ENCODE data around the gene GALNT2. TPM values are rescaled to one million over a fixed set of nuclear protein-coding genes. Genes with fewer than 3 reads are reported as not detected.

Gene GALNT2
- polyA plus RNA-seq, 4 donors = 10.8 to 43.9 (median 23.3) TPM

DNA sequence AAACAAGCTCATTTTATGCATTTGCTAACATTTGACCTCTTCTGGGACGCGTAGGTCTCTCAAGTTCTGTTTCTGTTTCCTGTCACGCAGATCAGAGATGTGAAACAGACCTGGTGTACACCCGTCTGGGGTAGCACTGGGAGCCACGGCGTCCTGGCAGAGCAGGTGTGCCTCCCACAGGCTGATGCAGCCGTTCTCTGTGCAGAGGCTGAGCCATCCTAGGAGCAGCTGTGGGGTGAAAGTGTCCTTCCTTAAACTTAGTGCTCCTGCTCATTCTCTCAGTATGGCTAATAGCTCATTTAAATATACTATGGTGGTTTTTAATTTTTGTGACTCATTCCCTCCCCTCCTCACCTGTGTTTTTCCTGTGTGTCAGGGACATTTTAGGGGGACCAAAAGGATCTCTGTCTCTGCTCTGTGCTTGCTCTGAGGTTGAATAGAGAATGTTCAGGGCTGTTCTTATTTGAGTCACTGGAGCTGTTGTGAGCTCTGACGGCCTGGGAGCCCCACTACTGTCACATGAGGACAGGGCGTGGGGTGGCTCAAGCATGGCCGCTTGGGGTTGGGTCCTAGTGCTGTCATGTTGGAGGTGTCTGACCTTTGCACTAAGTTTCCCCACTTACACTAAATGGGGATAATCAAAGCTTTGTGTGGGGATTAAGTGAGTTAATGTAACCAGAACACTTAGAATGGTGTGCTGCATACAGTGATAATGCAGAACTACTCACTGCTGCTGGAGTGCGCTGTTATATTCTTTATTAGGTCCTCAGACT lies 43.0 kb downstream of the GALNT2 start:
- Histone ChIP-seq H3K27ac (ENCODE audit: low read depth in 1 of 3, low read length in 2 of 3) (peak overlapping the region in 2 of 3 donors; percentile 56 to 60), H3K27me3 (ENCODE audit: control insufficient read depth in 3 of 3, insufficient read depth in 3 of 3, low read length in 3 of 3) (no peaks in the 10 kb centered on the region), H3K36me3 (ENCODE audit: control insufficient read depth in 3 of 3, insufficient read depth in 2 of 3, low read depth in 1 of 3, low read length in 3 of 3) (peaks cover 0 to 24% (median 0%) of the 10 kb centered on the region in 3 donors), H3K4me1 (ENCODE audit: control insufficient read depth in 3 of 3, insufficient read depth in 2 of 3, low read depth in 1 of 3, low read length in 2 of 3) (peaks cover 14 to 63% (median 26%) of the 10 kb centered on the region in 3 donors), H3K4me3 (ENCODE audit: low read depth in 1 of 3, low read length in 3 of 3) (no peak overlapping the region), H3K9me3 (ENCODE audit: control insufficient read depth in 2 of 2, insufficient read depth in 1 of 2, low read depth in 1 of 2, low read length in 1 of 2) (no peaks in the 10 kb centered on the region)
- peak; percentile 56 to 86 for DNase-seq
- no peak for FAIRE-seq
- 22 to 48% (median 29%) methylated on average over 11 of the region's 11 CpGs for WGBS, 3 donors

GRCh38 chr1:230110971-230111370 lies 43.9 kb downstream of the GALNT2 start:
- H3K4me1 ChIP-seq (ENCODE audit: control insufficient read depth in 3 of 3, insufficient read depth in 2 of 3, low read depth in 1 of 3, low read length in 2 of 3) = peaks cover 10 to 56% (median 18%) of the 10 kb centered on the region in 3 donors
- peaks cover 0 to 24% (median 0%) of the 10 kb centered on the region in 3 donors for H3K36me3 ChIP-seq (ENCODE audit: control insufficient read depth in 3 of 3, insufficient read depth in 2 of 3, low read depth in 1 of 3, low read length in 3 of 3)
- no peak for DNase-seq
- WGBS, 3 donors = 87 to 97% (median 93%) methylated on average over 8 of the region's 8 CpGs
- H3K9me3 ChIP-seq (ENCODE audit: control insufficient read depth in 2 of 2, insufficient read depth in 1 of 2, low read depth in 1 of 2, low read length in 1 of 2) = no peaks in the 10 kb centered on the region
- no peak overlapping the region for H3K27ac ChIP-seq (ENCODE audit: low read depth in 1 of 3, low read length in 2 of 3)
- FAIRE-seq = no peak
- no peaks in the 10 kb centered on the region for H3K27me3 ChIP-seq (ENCODE audit: control insufficient read depth in 3 of 3, insufficient read depth in 3 of 3, low read length in 3 of 3)
- no peak overlapping the region for H3K4me3 ChIP-seq (ENCODE audit: low read depth in 1 of 3, low read length in 3 of 3)

DNA sequence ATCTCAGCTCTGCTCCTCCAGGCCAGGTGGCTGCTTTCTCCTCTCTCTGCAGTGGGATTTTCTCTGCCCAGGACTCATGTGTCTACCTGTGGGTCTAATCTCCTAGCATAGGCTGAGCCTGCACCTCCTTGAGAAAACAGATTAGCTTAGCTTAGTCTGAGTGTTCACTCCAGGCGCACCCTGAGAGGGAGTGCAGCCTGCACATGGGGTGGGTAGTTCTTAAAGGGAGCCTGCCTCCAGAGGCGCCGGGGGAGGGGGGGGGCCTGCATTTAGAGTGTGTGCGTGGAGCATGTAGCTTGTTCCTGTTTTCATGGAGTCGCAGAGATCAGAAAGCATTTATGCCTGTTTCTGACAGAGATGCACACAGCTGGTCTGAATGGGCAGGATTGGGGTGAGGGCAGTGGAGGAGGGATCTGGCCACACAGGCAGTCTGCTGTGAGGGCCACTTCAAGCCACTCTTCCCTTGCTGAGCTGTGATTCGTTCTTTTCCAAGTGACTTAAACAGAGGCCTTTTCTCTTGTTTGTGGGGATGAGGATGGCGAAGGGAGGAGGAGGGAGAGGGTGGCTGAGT lies 45.2 kb downstream of the GALNT2 start:
- Histone ChIP-seq H3K4me1 (ENCODE audit: control insufficient read depth in 3 of 3, insufficient read depth in 2 of 3, low read depth in 1 of 3, low read length in 2 of 3) (peaks cover 3 to 49% (median 14%) of the 10 kb centered on the region in 3 donors), H3K27ac (ENCODE audit: low read depth in 1 of 3, low read length in 2 of 3) (peak overlapping the region in 1 of 3 donors; percentile 69), H3K4me3 (ENCODE audit: low read depth in 1 of 3, low read length in 3 of 3) (no peak overlapping the region), H3K36me3 (ENCODE audit: control insufficient read depth in 3 of 3, insufficient read depth in 2 of 3, low read depth in 1 of 3, low read length in 3 of 3) (peaks cover 0 to 21% (median 0%) of the 10 kb centered on the region in 3 donors), H3K27me3 (ENCODE audit: control insufficient read depth in 3 of 3, insufficient read depth in 3 of 3, low read length in 3 of 3) (no peaks in the 10 kb centered on the region), H3K9me3 (ENCODE audit: control insufficient read depth in 2 of 2, insufficient read depth in 1 of 2, low read depth in 1 of 2, low read length in 1 of 2) (no peaks in the 10 kb centered on the region)
- FAIRE-seq = no peak
- no peak for DNase-seq
- 65 to 82% (median 81%) methylated on average over 7 of the region's 7 CpGs for WGBS, 3 donors

DNA sequence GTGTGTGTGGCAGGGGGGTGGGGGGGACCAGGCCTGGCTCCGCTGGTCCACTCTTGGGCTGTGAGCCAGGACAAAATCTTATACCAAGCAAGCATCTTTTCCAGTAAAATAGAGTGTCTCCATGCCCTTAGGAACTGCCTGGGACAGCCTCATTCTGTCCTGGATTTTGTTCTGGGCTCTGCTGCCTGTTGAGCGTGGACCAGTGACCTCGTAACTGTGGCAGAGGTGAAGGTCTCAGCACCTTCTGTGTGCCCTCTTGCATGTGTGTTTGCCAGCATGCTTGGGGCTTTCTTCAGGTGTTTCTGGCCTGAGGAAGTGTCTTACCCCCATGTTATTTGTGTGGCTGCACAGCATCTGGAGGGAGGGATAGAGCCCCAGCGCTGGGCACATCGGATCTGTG lies 45.7 kb downstream of the GALNT2 start:
- no peak overlapping the region for H3K4me3 ChIP-seq (ENCODE audit: low read depth in 1 of 3, low read length in 3 of 3)
- H3K4me1 ChIP-seq (ENCODE audit: control insufficient read depth in 3 of 3, insufficient read depth in 2 of 3, low read depth in 1 of 3, low read length in 2 of 3) = peaks cover 3 to 44% (median 14%) of the 10 kb centered on the region in 3 donors
- FAIRE-seq = no peak
- H3K27ac ChIP-seq (ENCODE audit: low read depth in 1 of 3, low read length in 2 of 3) = peak overlapping the region in 1 of 3 donors; percentile 13
- WGBS, 3 donors = 89 to 95% (median 92%) methylated on average over 5 of the region's 5 CpGs
- no peaks in the 10 kb centered on the region for H3K9me3 ChIP-seq (ENCODE audit: control insufficient read depth in 2 of 2, insufficient read depth in 1 of 2, low read depth in 1 of 2, low read length in 1 of 2)
- no peak for DNase-seq
- no peaks in the 10 kb centered on the region for H3K27me3 ChIP-seq (ENCODE audit: control insufficient read depth in 3 of 3, insufficient read depth in 3 of 3, low read length in 3 of 3)
- peaks cover 0 to 19% (median 0%) of the 10 kb centered on the region in 3 donors for H3K36me3 ChIP-seq (ENCODE audit: control insufficient read depth in 3 of 3, insufficient read depth in 2 of 3, low read depth in 1 of 3, low read length in 3 of 3)

- H3K36me3 ChIP-seq (ENCODE audit: control insufficient read depth in 3 of 3, insufficient read depth in 2 of 3, low read depth in 1 of 3, low read length in 3 of 3) = peaks cover 0 to 17% (median 0%) of the 10 kb centered on the region in 3 donors
- peak overlapping the region in 2 of 3 donors; percentile 7 to 89 for H3K27ac ChIP-seq (ENCODE audit: low read depth in 1 of 3, low read length in 2 of 3)
- peaks cover 3 to 41% (median 14%) of the 10 kb centered on the region in 3 donors for H3K4me1 ChIP-seq (ENCODE audit: control insufficient read depth in 3 of 3, insufficient read depth in 2 of 3, low read depth in 1 of 3, low read length in 2 of 3)
- FAIRE-seq = no peak
- no peaks in the 10 kb centered on the region for H3K9me3 ChIP-seq (ENCODE audit: control insufficient read depth in 2 of 2, insufficient read depth in 1 of 2, low read depth in 1 of 2, low read length in 1 of 2)
- peak; percentile 53 to 65 for DNase-seq
- H3K4me3 ChIP-seq (ENCODE audit: low read depth in 1 of 3, low read length in 3 of 3) = no peak overlapping the region
- WGBS, 3 donors = 67 to 72% (median 67%) methylated on average over 4 of the region's 4 CpGs
- no peaks in the 10 kb centered on the region for H3K27me3 ChIP-seq (ENCODE audit: control insufficient read depth in 3 of 3, insufficient read depth in 3 of 3, low read length in 3 of 3)
These were observed 46.2 kb downstream of the GALNT2 start for GRCh38 chr1:230113235-230113592.

- Histone ChIP-seq H3K27me3 (ENCODE audit: control insufficient read depth in 3 of 3, insufficient read depth in 3 of 3, low read length in 3 of 3) (no peaks in the 10 kb centered on the region), H3K9me3 (ENCODE audit: control insufficient read depth in 2 of 2, insufficient read depth in 1 of 2, low read depth in 1 of 2, low read length in 1 of 2) (no peaks in the 10 kb centered on the region), H3K4me1 (ENCODE audit: control insufficient read depth in 3 of 3, insufficient read depth in 2 of 3, low read depth in 1 of 3, low read length in 2 of 3) (peaks cover 3 to 41% (median 14%) of the 10 kb centered on the region in 3 donors), H3K36me3 (ENCODE audit: control insufficient read depth in 3 of 3, insufficient read depth in 2 of 3, low read depth in 1 of 3, low read length in 3 of 3) (peaks cover 0 to 17% (median 0%) of the 10 kb centered on the region in 3 donors), H3K27ac (ENCODE audit: low read depth in 1 of 3, low read length in 2 of 3) (peak overlapping the region in 1 of 3 donors; percentile 89), H3K4me3 (ENCODE audit: low read depth in 1 of 3, low read length in 3 of 3) (no peak overlapping the region)
- 67 to 88% (median 85%) methylated on average over 17 of the region's 17 CpGs for WGBS, 3 donors
- DNase-seq (no peak), FAIRE-seq (no peak)
These were observed 46.7 kb downstream of the GALNT2 start for GRCh38 chr1:230113593-230114236.

DNA sequence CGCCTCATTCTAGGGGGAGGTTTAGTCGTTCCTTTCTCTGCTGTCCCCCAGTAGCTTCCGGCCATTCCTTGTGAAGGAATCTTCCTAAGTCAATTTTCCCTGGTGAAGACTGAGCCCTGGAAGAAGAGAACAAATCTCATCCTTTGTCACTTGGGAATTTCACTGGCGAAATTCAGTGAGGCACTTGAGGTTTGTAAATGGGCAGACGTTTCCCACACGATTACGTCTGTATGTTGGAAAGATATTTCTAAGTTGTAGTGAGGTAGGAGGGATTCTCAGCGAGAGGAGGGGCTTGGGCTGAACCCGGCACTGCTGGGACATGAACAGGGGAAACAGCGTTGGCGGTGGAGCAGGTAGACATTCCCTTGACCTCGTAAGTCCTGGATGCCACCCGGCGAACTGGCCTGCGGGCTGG lies 47.2 kb downstream of the GALNT2 start:
- no peak for FAIRE-seq
- no peaks in the 10 kb centered on the region for H3K9me3 ChIP-seq (ENCODE audit: control insufficient read depth in 2 of 2, insufficient read depth in 1 of 2, low read depth in 1 of 2, low read length in 1 of 2)
- DNase-seq = no peak
- 82 to 96% (median 90%) methylated on average over 15 of the region's 15 CpGs for WGBS, 3 donors
- peak overlapping the region in 1 of 3 donors; percentile 89 for H3K27ac ChIP-seq (ENCODE audit: low read depth in 1 of 3, low read length in 2 of 3)
- no peaks in the 10 kb centered on the region for H3K27me3 ChIP-seq (ENCODE audit: control insufficient read depth in 3 of 3, insufficient read depth in 3 of 3, low read length in 3 of 3)
- peaks cover 5 to 44% (median 14%) of the 10 kb centered on the region in 3 donors for H3K4me1 ChIP-seq (ENCODE audit: control insufficient read depth in 3 of 3, insufficient read depth in 2 of 3, low read depth in 1 of 3, low read length in 2 of 3)
- no peak overlapping the region for H3K4me3 ChIP-seq (ENCODE audit: low read depth in 1 of 3, low read length in 3 of 3)
- H3K36me3 ChIP-seq (ENCODE audit: control insufficient read depth in 3 of 3, insufficient read depth in 2 of 3, low read depth in 1 of 3, low read length in 3 of 3) = peaks cover 0 to 13% (median 0%) of the 10 kb centered on the region in 3 donors

- 95 to 98% (median 96%) methylated on average over 6 of the region's 6 CpGs for WGBS, 3 donors
- Histone ChIP-seq H3K27ac (ENCODE audit: low read depth in 1 of 3, low read length in 2 of 3) (no peak overlapping the region), H3K27me3 (ENCODE audit: control insufficient read depth in 3 of 3, insufficient read depth in 3 of 3, low read length in 3 of 3) (no peaks in the 10 kb centered on the region), H3K4me1 (ENCODE audit: control insufficient read depth in 3 of 3, insufficient read depth in 2 of 3, low read depth in 1 of 3, low read length in 2 of 3) (peaks cover 2 to 25% (median 3%) of the 10 kb centered on the region in 3 donors), H3K4me3 (ENCODE audit: low read depth in 1 of 3, low read length in 3 of 3) (no peak overlapping the region), H3K9me3 (ENCODE audit: control insufficient read depth in 2 of 2, insufficient read depth in 1 of 2, low read depth in 1 of 2, low read length in 1 of 2) (no peaks in the 10 kb centered on the region), H3K36me3 (ENCODE audit: control insufficient read depth in 3 of 3, insufficient read depth in 2 of 3, low read depth in 1 of 3, low read length in 3 of 3) (peaks cover 0 to 19% (median 0%) of the 10 kb centered on the region in 3 donors)
- no peak for DNase-seq
- no peak for FAIRE-seq
These were observed 50.7 kb downstream of the GALNT2 start for GRCh38 chr1:230117694-230118093.

All from small intestine (tissue), 7 donors.